Nephron progenitor cell (in vitro differentiated cells): Measurements from ENCODE around the gene HCN2.

ENCODE experiments used
- DNase-seq: peaks from one replicate; pipeline ENCODE4 v3.0.0; 2021
- H3K27ac Mint-ChIP-seq: 2 replicates; pipeline ENCODE4 v1.8.0; 2021; ENCODE audit warnings: mild to moderate bottlenecking, moderate library complexity, mixed read lengths
- H3K27me3 Mint-ChIP-seq: 2 replicates; pipeline ENCODE4 v1.8.0; 2021; ENCODE audit warnings: mild to moderate bottlenecking, low read depth, mixed read lengths; ENCODE audit not compliant: poor library complexity
- H3K36me3 Mint-ChIP-seq: 2 replicates; pipeline ENCODE4 v1.8.0; 2021; ENCODE audit warnings: low read depth, mixed read lengths
- H3K4me1 Mint-ChIP-seq: 2 replicates; pipeline ENCODE4 v1.8.0; 2021; ENCODE audit warnings: mixed read lengths
- H3K4me3 Mint-ChIP-seq: 2 replicates; pipeline ENCODE4 v1.8.0; 2021; ENCODE audit warnings: mild to moderate bottlenecking, moderate library complexity, mixed read lengths
- H3K9me3 Mint-ChIP-seq: 2 replicates; pipeline ENCODE4 v1.8.0; 2021; ENCODE audit warnings: mild to moderate bottlenecking, moderate library complexity, mixed read lengths
- TF ChIP-seq, protein P1 (sequence below): fragments of 200-600 bp; sonication (generic); IDR thresholded peaks from 2 replicates; pipeline ENCODE4 v1.5.0; 2021; ENCODE audit warnings: antibody characterized with exemption

Gene HCN2

DNA sequence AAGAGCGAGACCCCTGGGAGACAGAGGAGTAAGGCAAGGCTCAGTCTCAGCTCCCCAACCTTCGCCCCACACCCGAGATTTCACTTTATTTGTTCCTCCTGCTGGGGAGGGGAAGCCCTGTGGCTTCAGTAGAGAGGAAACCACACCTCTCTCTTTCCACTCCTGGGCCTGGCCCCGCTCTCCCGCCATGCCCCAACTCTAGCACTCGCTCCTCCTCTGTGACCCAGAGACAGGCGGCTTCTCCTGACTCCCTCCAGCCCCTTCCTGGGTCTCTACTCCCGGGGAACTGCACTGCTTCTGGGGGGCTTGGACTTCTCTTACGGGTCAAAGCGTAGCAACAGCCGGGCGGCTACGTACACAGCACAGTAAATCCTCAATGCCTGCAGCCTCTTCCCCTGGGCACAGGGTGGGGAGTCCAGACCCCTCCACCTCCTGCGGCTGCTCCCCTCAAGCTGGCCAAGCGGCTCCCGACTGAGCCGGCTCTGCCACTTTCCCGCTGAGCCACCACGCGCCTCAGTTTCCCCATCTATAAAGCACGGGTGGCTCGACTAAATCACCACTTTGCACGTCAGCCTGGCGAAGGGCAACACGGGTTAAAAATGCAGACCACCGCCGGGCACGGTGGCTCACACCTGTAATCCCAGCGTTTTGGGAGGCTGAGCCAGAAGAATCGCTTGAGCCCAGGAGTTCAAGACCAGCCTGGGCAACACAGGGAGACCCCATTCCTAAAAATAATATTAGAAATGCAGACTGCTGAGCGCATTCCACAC is 71.9 kb downstream of the HCN2 start:
- H3K27ac Mint-ChIP-seq, result no peak overlapping the region
- H3K27me3 Mint-ChIP-seq, result peaks cover 4% of the 10 kb centered on the region
- H3K4me3 Mint-ChIP-seq, result peak overlapping the region; percentile 79
- no peak for DNase-seq
- TF ChIP-seq, protein P1, sequence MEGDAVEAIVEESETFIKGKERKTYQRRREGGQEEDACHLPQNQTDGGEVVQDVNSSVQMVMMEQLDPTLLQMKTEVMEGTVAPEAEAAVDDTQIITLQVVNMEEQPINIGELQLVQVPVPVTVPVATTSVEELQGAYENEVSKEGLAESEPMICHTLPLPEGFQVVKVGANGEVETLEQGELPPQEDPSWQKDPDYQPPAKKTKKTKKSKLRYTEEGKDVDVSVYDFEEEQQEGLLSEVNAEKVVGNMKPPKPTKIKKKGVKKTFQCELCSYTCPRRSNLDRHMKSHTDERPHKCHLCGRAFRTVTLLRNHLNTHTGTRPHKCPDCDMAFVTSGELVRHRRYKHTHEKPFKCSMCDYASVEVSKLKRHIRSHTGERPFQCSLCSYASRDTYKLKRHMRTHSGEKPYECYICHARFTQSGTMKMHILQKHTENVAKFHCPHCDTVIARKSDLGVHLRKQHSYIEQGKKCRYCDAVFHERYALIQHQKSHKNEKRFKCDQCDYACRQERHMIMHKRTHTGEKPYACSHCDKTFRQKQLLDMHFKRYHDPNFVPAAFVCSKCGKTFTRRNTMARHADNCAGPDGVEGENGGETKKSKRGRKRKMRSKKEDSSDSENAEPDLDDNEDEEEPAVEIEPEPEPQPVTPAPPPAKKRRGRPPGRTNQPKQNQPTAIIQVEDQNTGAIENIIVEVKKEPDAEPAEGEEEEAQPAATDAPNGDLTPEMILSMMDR, result no peak
- H3K9me3 Mint-ChIP-seq, result peaks cover 3% of the 10 kb centered on the region
- H3K36me3 Mint-ChIP-seq, result no peaks in the 10 kb centered on the region
- H3K4me1 Mint-ChIP-seq, result peaks cover 24% of the 10 kb centered on the region

DNA sequence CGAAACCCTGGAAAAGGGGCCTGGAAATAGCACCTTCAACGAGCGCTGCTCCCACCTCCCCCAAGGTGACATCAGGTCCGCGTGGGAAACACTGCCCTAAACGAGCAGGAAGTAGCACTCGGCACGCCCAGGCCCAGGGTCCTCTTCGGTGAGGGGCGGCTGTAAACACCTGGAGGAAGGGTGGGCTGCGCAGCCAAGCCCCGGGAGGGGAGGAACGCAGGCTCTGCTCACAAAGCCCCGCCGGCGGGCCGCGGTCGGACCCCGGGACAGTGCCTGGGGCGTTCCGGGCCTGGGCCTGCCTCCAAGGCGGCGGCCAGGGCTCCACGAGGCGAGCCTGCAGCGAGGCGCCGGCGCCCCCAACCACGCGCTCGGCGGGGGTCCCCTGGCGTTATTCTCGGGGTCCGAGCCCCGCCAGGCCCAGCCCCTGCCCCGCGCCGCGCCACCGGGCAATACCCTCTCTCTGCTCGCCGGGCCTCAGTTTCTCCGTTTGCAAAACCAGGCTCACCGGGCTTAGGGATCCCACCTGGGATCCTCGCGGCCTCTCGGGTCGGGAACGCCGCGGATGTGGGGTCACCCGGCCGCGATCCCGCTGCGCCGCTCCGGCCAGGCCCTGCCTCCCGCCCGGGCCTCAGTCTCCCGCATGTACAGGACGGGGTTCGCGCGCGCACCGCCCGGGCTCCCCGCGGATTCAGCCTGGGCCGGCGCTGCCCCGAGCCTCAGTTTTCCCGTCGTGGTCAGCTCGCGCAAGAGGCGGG is 72.7 kb downstream of the HCN2 start:
- Mint-ChIP-seq H3K4me1 (peaks cover 24% of the 10 kb centered on the region), H3K27me3 (peaks cover 4% of the 10 kb centered on the region), H3K36me3 (no peaks in the 10 kb centered on the region), H3K4me3 (peak overlapping the region; percentile 79), H3K9me3 (peaks cover 8% of the 10 kb centered on the region), H3K27ac (no peak overlapping the region)
- TF ChIP-seq, protein P1, result no peak
- peak; percentile 46 for DNase-seq

DNA sequence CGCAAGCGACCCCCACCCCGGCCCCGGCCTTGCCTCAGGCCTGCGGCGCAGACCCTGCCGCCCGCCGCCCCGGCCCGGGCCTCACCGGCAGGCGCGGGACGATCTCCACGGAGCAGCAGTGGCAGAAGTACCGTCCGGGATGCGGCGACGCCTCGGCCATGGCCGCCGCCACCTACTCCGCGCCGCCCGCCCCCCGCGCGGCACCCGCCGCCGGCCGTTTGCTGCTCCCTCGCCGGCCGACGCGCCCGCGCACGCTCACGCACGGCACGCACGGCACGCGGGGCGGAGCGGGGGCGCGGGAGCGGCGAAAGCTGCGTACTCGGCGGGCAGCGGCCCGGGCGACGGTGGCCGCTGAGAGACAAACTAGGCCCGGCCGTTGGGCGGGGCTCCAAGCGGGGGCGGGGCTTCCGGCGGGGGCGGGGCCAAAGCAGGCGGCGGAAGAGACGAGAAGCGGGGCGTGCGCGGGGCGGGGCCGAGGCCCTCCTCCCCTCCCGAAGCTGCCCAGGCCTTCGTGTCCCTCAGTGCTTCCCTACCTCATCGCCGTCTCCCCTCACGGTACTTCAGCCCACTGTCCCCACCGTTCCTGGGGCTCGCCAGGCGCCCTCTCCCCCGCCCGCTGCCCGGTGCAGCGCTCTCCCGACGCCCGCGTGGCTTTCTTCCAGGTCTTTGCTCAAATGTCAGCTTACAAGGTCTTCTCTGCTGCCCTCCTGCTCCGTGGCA is 73.4 kb downstream of the HCN2 start, which contains the start of gene RNF126:
Gene RNF126 (minus strand): TSS at position 253 of the 720 bp plus-strand sequence. CDS start 93 bp downstream, at position 160.
- Mint-ChIP-seq H3K9me3 (peaks cover 11% of the 10 kb centered on the region), H3K36me3 (no peaks in the 10 kb centered on the region), H3K4me1 (peaks cover 24% of the 10 kb centered on the region), H3K27ac (no peak within 1 kb of the TSS), H3K27me3 (peaks cover 4% of the 10 kb centered on the region), H3K4me3 (peak within 1 kb of the TSS; percentile 80)
- peak; percentile 90 for DNase-seq
- TF ChIP-seq, protein P1, result no peak

DNA sequence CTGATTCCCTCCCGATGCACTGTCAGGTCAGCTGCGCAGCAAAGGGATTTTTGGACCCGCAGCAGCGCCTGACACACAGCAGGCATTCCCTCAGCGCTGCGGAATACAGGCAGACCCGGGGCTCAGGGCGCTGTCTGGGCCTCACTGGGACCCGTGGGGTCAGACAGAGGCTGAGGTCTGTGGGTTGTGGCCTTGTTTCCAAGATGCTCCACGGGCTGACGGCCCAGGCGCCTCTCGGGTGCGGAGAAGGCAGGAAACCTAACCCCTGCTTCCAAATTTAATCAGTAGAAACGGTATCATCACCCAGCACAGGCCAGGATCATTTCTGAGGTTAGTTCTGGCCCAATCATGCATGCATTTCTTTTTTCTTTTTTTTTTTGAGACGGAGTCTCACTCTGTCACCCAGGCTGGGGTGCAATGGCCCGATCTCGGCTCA is 74.0 kb downstream of the HCN2 start:
- Mint-ChIP-seq H3K27ac (no peak overlapping the region), H3K36me3 (no peaks in the 10 kb centered on the region), H3K4me1 (peaks cover 24% of the 10 kb centered on the region), H3K4me3 (peak overlapping the region; percentile 80), H3K9me3 (peaks cover 17% of the 10 kb centered on the region), H3K27me3 (peaks cover 4% of the 10 kb centered on the region)
- TF ChIP-seq, protein P1, result no peak
- DNase-seq, result no peak

DNA sequence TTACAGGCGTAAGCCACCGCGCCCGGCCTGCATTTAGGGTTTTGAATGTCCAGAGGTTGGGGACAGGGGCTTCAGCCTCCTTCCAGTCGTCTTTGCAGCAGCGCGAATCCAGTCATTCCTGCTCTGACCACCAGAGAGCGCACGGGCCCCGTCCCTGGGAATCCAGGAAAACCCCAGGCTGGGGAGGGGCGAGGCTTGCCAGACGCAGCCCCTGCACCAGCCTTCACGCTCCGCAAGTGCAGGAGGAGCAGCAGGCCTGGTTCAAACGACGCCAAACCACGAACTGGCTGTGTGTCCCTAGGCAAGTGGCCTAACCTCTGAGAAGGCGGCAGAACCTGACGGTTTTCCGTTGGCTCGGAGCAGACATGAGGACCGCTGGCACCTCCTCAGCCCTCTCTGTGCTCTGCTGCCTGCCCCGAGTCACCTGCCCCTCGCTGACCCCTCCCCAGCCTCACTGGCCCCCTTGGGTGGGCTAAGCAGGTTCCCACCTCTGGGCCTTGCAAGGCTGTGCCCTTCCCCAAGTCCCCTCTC is 75.3 kb downstream of the HCN2 start:
- H3K36me3 Mint-ChIP-seq, result no peaks in the 10 kb centered on the region
- TF ChIP-seq, protein P1, result peak; percentile 90
- H3K4me3 Mint-ChIP-seq, result peak overlapping the region; percentile 56
- H3K27me3 Mint-ChIP-seq, result peaks cover 4% of the 10 kb centered on the region
- DNase-seq, result peak; percentile 97
- H3K9me3 Mint-ChIP-seq, result peaks cover 24% of the 10 kb centered on the region
- H3K27ac Mint-ChIP-seq, result no peak overlapping the region
- peaks cover 18% of the 10 kb centered on the region for H3K4me1 Mint-ChIP-seq
